Sigmoid colon (tissue), 7 donors: ENCODE data around the gene WFIKKN2. TPM values are rescaled to one million over a fixed set of nuclear protein-coding genes. Genes with fewer than 3 reads are reported as not detected.
A peak's percentile ranks its signal among the peaks of the same experiment; 100 is the strongest.

Experiments
- DNase-seq: peaks from one replicate; pipeline ENCODE4 v3.0.0-alpha.2; 2019
- H3K27ac ChIP-seq, 4 donors: fragments of 200-600 bp; sonication (generic); one replicate each; pipeline ENCODE4 v1.5.1; 2016 to 2019; ENCODE audit warnings: mild to moderate bottlenecking in 1 of 4
- H3K27me3 ChIP-seq, 3 donors: fragments of 200-600 bp; sonication (generic); one replicate each; pipeline ENCODE4 v1.5.1; 2019; ENCODE audit warnings: mild to moderate bottlenecking in 1 of 3
- H3K36me3 ChIP-seq, 4 donors: fragments of 200-600 bp; sonication (generic); one replicate each; pipeline ENCODE4 v1.5.1; 2016 to 2019
- H3K4me1 ChIP-seq, 4 donors: fragments of 200-600 bp; sonication (generic); one replicate each; pipeline ENCODE4 v1.5.1; 2017 to 2019
- H3K4me3 ChIP-seq, 4 donors: fragments of 200-600 bp; sonication (generic); one replicate each; pipeline ENCODE4 v1.5.1; 2017 to 2019; ENCODE audit warnings: mild to moderate bottlenecking in 2 of 4, moderate library complexity in 1 of 4
- H3K9me3 ChIP-seq, 4 donors: fragments of 200-600 bp in 3 of 4; sonication (generic) in 3 of 4; one replicate each; pipeline versions ENCODE4 v1.5.1 to v1.6.1; 2013 to 2019
- CTCF ChIP-seq, 4 experiments: fragments of 450-650 bp in 3 of 4; fragments of 200-600 bp in 1 of 4; IDR thresholded peaks; one replicate each; pipeline ENCODE4 v1.5.1; 2016 to 2019; ENCODE audit warnings: antibody characterized with exemption in 4 of 4, mild to moderate bottlenecking in 3 of 4, moderate library complexity in 2 of 4
- EP300 ChIP-seq, 4 donors: sonication (generic); formaldehyde crosslinking; IDR thresholded peaks; one replicate each; pipeline ENCODE4 v1.6.1; 2017; ENCODE audit warnings: antibody characterized with exemption in 4 of 4
- POLR2A ChIP-seq, 2 donors: fragments of 450-650 bp; IDR thresholded peaks; one replicate each; pipeline ENCODE4 v1.6.1; 2016; ENCODE audit warnings: antibody characterized with exemption in 2 of 2, mild to moderate bottlenecking in 2 of 2, moderate library complexity in 2 of 2
- POLR2AphosphoS5 ChIP-seq, 4 donors: sonication (generic); formaldehyde crosslinking; IDR thresholded peaks; one replicate each; pipeline ENCODE4 v1.6.1; 2017; ENCODE audit warnings: antibody characterized with exemption in 4 of 4
- WGBS, 2 donors: extraction: QIAGEN DNeasy Blood & Tissue Kit; methylation state at CpG; one replicate each; pipeline ENCODE4 v1.1.7; 2013; 5-methylcytosine and 5-hydroxymethylcytosine counted together
- intact Hi-C: fragments of 100-400 bp; cut with DNase I; formaldehyde crosslinking; loops from one replicate; pipeline ENCODE4 v1.15.1; 2023
- polyA plus RNA-seq, 3 donors: library from polyadenylated mRNA; stranded (reverse); fragments of 200-250 nt; gene quantifications; one replicate each; pipeline ENCODE4 v1.2.3, GENCODE V29; 2013
- total RNA-seq, 4 donors: library from RNA; depleted of rRNA; stranded (reverse); fragments of >200 nt; gene quantifications; one replicate each; pipeline ENCODE4 v1.1.0, GENCODE V29; 2016
- donor health status: healthy with polysubstance abuse.
- donor health status: Bipolar disorder and iron deficiency.
- donor health status: healthy.

The WFIKKN2 gene
- total and polyA plus RNA-seq, 7 donors: under 0.01 to 1.1 (median 0.11) TPM; not detected in 1

GRCh38 chr17:50868140-50868438 is 32.7 kb downstream of the WFIKKN2 start:
- peaks cover 0 to 6% (median 1%) of the 10 kb centered on the region in 4 donors for H3K36me3 ChIP-seq
- TF ChIP-seq CTCF (IDR thresholded peaks at IDR 0.05): no peak
- TF ChIP-seq POLR2AphosphoS5 (IDR thresholded peaks at IDR 0.05): no peak
- no peak for TF ChIP-seq POLR2A (IDR thresholded peaks at IDR 0.05)
- no peak for TF ChIP-seq EP300 (IDR thresholded peaks at IDR 0.05)
- DNase-seq: no peak
- H3K27me3 ChIP-seq: no peaks in the 10 kb centered on the region
- no peaks in the 10 kb centered on the region for H3K9me3 ChIP-seq
- peak overlapping the region; percentile 80 to 100 (median 92) for H3K4me3 ChIP-seq
- intact Hi-C loops: no loop called here
- peak overlapping the region; percentile 99 to 100 (median 99) for H3K27ac ChIP-seq
- WGBS, 2 donors: 6 to 15% methylated on average over 1 of the region's 1 CpG
- peaks cover 0 to 42% (median 29%) of the 10 kb centered on the region in 4 donors for H3K4me1 ChIP-seq

GRCh38 chr17:50868602-50869001 is 33.2 kb downstream of the WFIKKN2 start:
- Histone ChIP-seq H3K36me3 (peaks cover 0 to under 1% (median 0%) of the 10 kb centered on the region in 4 donors), H3K4me3 (peak overlapping the region in 3 of 4 donors; percentile 80 to 100 (median 98)), H3K9me3 (no peaks in the 10 kb centered on the region), H3K27me3 (no peaks in the 10 kb centered on the region), H3K4me1 (peaks cover 0 to 39% (median 24%) of the 10 kb centered on the region in 4 donors), H3K27ac (peak overlapping the region; percentile 99 to 100 (median 99))
- WGBS, 2 donors: 15 to 48% methylated on average over 1 of the region's 1 CpG
- no peak for TF ChIP-seq EP300 (IDR thresholded peaks at IDR 0.05)
- no peak for TF ChIP-seq POLR2A (IDR thresholded peaks at IDR 0.05)
- TF ChIP-seq CTCF (IDR thresholded peaks at IDR 0.05): no peak
- TF ChIP-seq POLR2AphosphoS5 (IDR thresholded peaks at IDR 0.05): no peak
- intact Hi-C loops: no loop called here
- no peak for DNase-seq

GRCh38 chr17:50871364-50871763 is 36.0 kb downstream of the WFIKKN2 start:
- TF ChIP-seq POLR2A (IDR thresholded peaks at IDR 0.05): no peak
- TF ChIP-seq EP300 (IDR thresholded peaks at IDR 0.05): no peak
- TF ChIP-seq POLR2AphosphoS5 (IDR thresholded peaks at IDR 0.05): no peak
- no peak for TF ChIP-seq CTCF (IDR thresholded peaks at IDR 0.05)
- peak overlapping the region in 1 of 4 donors; percentile 45 for H3K27ac ChIP-seq
- H3K4me3 ChIP-seq: no peak overlapping the region
- DNase-seq: no peak
- H3K36me3 ChIP-seq: no peaks in the 10 kb centered on the region
- intact Hi-C loops: no loop called here
- no peaks in the 10 kb centered on the region for H3K27me3 ChIP-seq
- no peaks in the 10 kb centered on the region for H3K9me3 ChIP-seq
- peaks cover 0 to 31% (median 18%) of the 10 kb centered on the region in 4 donors for H3K4me1 ChIP-seq
- 46 to 73% methylated on average over 4 of the region's 4 CpGs for WGBS, 2 donors

GRCh38 chr17:50871898-50872297 is 36.5 kb downstream of the WFIKKN2 start:
- DNase-seq: no peak
- H3K27me3 ChIP-seq: no peaks in the 10 kb centered on the region
- intact Hi-C loops: no loop called here
- 40 to 44% methylated on average over 2 of the region's 2 CpGs for WGBS, 2 donors
- H3K9me3 ChIP-seq: no peaks in the 10 kb centered on the region
- no peaks in the 10 kb centered on the region for H3K36me3 ChIP-seq
- H3K4me3 ChIP-seq: no peak overlapping the region
- peak overlapping the region in 2 of 4 donors; percentile 45 to 54 for H3K27ac ChIP-seq
- H3K4me1 ChIP-seq: peaks cover 0 to 31% (median 18%) of the 10 kb centered on the region in 4 donors
- TF ChIP-seq POLR2AphosphoS5 (IDR thresholded peaks at IDR 0.05) (no peak), POLR2A (IDR thresholded peaks at IDR 0.05) (no peak), CTCF (IDR thresholded peaks at IDR 0.05) (no peak), EP300 (IDR thresholded peaks at IDR 0.05) (no peak)
